Suprapubic skin (tissue), 3 donors: ENCODE results near the gene GSDME.

ENCODE experiments used
- POLR2AphosphoS5 ChIP-seq, 3 donors: sonication (generic); formaldehyde crosslinking; IDR thresholded peaks; one replicate each; pipeline ENCODE4 v1.6.1; 2017; ENCODE audit warnings: antibody characterized with exemption in 3 of 3
- TF ChIP-seq, protein P1 (sequence below), 2 donors: fragments of 200-600 bp in 1 of 2; fragments of 450-650 bp in 1 of 2; sonication (generic) in 1 of 2; IDR thresholded peaks; one replicate each; pipeline ENCODE4 v1.5.1; 2016 to 2019; ENCODE audit warnings: antibody characterized with exemption in 2 of 2, mild to moderate bottlenecking in 1 of 2, moderate library complexity in 1 of 2

DNA sequence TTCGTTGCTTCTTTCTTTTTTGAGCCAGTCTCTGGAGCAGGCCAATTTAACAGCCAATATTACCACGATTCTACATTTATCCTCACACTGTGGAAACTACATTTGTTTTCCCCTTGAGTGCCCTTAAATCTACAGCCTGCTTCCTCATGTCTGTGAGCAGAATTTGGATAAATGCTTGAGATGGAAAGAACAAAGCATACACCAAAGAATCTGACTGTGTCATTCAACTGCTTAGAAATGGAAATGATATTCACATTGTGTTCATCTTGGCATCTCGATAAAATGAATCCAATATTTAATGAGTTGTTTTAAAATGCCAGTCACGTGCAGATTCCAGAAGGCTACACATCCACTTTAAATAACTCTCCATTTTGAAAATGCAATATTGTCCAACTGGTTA lies 41.0 kb upstream of the GSDME start:
- TF ChIP-seq, protein P1, sequence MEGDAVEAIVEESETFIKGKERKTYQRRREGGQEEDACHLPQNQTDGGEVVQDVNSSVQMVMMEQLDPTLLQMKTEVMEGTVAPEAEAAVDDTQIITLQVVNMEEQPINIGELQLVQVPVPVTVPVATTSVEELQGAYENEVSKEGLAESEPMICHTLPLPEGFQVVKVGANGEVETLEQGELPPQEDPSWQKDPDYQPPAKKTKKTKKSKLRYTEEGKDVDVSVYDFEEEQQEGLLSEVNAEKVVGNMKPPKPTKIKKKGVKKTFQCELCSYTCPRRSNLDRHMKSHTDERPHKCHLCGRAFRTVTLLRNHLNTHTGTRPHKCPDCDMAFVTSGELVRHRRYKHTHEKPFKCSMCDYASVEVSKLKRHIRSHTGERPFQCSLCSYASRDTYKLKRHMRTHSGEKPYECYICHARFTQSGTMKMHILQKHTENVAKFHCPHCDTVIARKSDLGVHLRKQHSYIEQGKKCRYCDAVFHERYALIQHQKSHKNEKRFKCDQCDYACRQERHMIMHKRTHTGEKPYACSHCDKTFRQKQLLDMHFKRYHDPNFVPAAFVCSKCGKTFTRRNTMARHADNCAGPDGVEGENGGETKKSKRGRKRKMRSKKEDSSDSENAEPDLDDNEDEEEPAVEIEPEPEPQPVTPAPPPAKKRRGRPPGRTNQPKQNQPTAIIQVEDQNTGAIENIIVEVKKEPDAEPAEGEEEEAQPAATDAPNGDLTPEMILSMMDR (IDR thresholded peaks at IDR 0.05), result no peak
- TF ChIP-seq POLR2AphosphoS5 (IDR thresholded peaks at IDR 0.05), result no peak
